Medulla oblongata (tissue), 1 donor: ENCODE data around the gene ARSG.
"Not testable (repeated sequence)": the region's sequence is repeated elsewhere in the genome, so short reads cannot be mapped to it uniquely, and the experiment has no call there.

Source experiments
- DNase-seq: peaks from one replicate; pipeline ENCODE4 v3.0.0-alpha.2; 2015; ENCODE audit errors: extremely low spot score

ARSG gene

GRCh38 chr17:68277807-68278206, 13.5 kb upstream of the ARSG start:
- no peak for DNase-seq

- DNase-seq: not testable (repeated sequence)
Measured at GRCh38 chr17:68281965-68282364, 9.3 kb upstream of the ARSG start.

GRCh38 chr17:68288375-68288774, 2.9 kb upstream of the ARSG start:
- DNase-seq: no peak

DNA sequence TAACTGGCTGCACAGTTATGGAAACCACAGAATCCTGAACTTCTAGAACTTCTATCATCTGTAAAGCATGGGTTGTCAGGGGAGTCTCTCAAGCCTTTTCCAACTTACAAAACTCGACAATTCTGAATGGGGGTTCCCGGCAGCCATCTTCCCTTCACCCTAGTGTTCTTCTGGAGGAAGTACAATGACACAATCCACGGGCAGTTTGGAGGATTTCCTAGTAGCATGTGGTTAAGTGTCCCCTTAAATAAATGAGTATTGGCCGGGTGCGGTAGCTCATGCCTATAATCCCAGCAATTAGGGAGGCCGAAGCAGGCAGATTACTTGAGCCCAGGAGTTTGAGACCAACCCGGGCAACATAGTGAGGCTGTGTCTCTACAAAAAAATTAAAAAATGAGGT, 2.5 kb upstream of the ARSG start:
- no peak for DNase-seq

GRCh38 chr17:68289473-68289872, 1.8 kb upstream of the ARSG start:
- no peak for DNase-seq

DNA sequence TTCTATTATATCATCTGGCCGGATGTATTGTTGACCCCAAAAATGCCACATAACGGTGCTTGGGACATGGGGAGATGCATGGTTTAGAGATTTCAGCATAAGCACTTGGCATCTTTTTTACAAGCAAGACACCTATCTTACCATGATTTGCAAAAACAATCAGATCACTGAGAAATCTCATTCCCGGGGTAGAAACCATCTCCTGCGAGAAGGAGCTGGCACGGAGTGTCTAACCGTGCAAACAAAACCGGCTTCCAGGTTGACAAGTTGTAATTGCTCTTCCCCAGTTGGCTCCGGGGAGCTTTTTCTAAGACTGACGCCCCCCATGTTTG, 1.4 kb upstream of the ARSG start:
- DNase-seq: peak; percentile 10

- DNase-seq: peak; percentile 14
Measured at GRCh38 chr17:68290268-68290954, 884 bp upstream of the ARSG start.

GRCh38 chr17:68291836-68292688, 767 bp downstream of the ARSG start:
- peak; percentile 75 for DNase-seq

DNA sequence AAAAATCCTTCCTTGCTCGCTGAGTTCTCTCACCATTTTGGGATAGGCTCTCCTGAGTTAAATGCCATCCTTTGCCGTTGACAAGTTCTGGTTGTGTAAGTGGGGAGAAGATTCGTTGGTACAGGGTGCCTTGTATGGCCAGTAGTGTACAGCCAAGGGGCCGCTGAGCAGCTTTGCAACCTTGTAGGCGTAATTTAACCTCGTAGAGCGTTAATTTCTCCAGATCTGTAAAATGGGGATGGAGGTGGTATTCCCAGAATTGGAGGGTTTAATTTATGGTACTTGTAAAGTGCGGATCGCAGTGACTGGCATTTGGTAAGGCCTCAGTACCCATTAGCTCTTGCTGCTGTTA, 1.4 kb downstream of the ARSG start:
- no peak for DNase-seq

GRCh38 chr17:68293490-68294195, 2.3 kb downstream of the ARSG start:
- no peak for DNase-seq

GRCh38 chr17:68294196-68294555, 2.9 kb downstream of the ARSG start:
- no peak for DNase-seq

- DNase-seq: no peak
Measured at GRCh38 chr17:68294617-68295016, 3.3 kb downstream of the ARSG start.

DNA sequence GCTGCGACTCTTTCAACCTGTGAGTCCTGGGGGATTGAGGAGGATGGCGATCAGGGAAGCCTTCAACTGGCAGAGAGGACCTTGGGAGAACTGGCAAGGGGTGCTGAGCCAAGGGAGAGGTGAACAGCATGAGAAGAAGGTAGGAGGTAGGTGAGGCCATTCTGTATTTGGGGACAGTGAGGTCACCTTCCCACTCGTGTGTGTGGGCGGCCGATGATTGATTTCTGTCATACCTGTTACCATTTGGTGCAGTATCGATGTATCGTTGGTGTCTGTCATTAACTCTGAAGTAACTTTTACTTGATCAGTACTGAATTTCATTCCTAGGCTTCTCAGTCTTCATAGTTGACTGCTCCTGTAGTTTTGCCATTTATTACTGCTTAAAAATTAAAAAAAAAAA, 3.8 kb downstream of the ARSG start:
- DNase-seq: no peak

- no peak for DNase-seq
Measured at GRCh38 chr17:68296217-68297191, 5.2 kb downstream of the ARSG start.

DNA sequence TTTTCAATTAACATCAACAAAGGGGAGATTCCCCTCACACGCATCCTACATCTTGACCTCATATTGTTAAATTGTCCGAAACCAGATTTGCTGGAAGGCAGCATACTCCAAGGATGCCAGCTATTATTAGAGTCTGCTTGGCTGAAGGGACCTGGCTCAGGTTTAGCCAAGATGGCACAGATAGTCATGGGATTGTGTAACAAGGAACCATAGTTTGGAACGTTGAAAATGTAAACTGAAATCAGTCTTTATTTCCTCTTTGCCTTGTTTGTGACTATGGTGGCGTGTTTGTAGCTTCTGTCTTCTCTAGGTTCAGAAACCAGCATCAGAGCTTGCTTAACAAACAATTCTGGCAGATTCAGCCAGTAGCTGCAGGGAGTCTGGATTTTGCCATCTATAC, 5.9 kb downstream of the ARSG start:
- DNase-seq: no peak

DNA sequence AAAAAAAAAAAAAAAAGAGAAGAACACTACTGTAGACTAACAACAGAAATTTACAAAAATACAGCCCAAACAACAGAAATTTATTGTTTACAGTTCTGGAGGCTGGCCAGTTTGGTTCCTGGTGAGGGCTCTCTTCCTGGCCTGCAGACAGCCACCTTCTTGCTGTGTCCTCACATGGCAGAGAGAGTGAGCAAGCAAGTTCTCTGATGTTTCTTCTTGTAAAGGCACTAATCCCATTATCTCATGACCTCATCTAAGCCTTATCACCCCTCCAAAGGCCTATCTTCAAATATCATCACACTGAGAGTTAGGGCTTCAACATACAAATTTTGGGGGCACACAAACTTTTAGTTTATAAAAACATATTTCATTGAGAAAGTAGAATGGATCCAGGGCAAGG, 7.3 kb downstream of the ARSG start:
- no peak for DNase-seq

DNA sequence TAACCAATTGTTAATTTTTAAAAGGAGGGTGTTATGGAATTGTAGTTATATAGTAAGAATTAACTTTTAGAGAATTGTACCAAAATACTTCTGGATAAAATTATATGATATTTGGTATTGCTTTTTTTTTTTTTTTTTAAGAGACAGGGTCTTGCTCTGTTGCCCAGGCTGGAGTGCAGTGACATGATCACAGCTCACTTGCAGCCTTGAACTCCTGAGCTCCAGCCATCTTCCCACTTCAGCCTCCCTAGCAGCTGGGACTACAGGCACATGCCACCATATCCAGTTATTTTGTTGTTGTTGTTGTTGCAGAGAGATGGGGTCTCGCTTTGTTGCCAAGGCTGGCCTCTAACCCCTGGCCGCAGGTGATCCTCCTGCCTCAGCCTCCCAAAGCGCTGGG, 8.5 kb downstream of the ARSG start:
- no peak for DNase-seq

GRCh38 chr17:68301438-68301959, 10.2 kb downstream of the ARSG start:
- DNase-seq: no peak

DNA sequence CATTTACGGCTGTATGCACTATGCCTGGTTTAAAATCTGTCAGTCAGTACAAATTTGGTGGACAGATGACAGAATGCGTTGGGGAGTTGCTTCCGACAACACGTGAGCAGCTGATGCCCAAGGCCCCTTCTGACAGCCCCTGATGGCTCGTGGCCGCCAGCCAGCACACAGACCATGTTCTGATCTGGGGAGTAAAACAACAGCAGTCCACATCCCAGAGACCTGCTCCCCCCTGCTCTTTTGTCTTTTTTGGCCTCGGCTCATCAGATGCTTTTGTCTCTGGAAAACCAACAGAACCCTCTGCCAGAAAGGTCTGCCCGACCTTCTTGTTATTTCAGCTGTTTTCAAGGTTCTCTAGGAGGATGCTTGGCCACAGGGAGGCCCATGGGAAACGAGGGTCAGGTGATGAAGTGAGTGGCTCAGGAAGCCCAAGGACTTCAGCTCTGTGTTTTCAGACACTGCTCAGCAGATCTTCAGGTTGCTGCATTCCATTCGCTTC, 10.8 kb downstream of the ARSG start:
- DNase-seq: no peak

DNA sequence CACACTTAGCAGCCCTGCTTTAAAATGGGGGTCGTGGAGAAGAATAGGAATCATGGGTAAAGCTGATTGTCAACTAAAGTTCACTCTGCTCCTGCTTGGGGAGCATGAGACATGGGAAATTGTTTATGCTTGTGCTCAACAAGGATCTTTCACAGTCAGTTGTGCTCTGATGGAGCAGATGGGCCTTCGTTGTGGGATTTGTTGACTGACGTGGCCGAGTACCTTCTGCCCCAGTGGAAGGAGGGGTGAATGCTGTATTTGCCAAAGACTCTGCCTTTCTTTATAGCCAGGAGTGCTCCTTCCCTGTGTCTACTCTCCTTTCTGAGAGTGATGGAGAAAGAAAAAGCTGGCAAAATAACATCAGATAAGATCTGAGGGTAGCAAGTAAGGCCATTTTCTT, 11.4 kb downstream of the ARSG start:
- no peak for DNase-seq

DNA sequence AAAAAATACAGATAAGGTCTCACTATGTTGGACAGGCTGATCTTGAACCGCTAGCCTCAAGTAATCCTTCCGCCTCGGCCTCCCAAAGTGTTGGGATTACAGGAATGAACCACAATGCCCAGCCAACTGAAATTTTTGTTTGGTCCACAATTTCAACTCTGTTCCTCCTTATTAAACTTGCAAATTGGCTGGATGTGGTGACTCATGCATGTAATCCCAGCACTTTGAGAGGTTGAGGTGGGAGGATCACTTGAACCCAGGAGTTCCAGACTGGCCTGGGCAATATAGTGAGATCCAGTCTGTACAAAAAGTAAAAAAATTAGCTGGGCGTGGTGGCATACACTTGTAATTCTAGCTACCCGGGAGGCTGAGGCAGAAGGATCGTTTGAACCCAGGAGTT, 13.4 kb downstream of the ARSG start:
- DNase-seq: no peak
